Mucosa of descending colon (tissue), 3 donors: ENCODE measurements around the gene PTH1R. TPM values are rescaled to one million over a fixed set of nuclear protein-coding genes. Genes with fewer than 3 reads are reported as not detected.

Experiments
- ATAC-seq: fragments of 200-7000 bp; cut with Tn5 transposase; one replicate; pipeline ENCODE4 v1.9.1; 2020; ENCODE audit warnings: mild to moderate bottlenecking, moderate library complexity
- DNase-seq, 3 donors: peaks; one replicate each; pipeline ENCODE4 v3.0.0-alpha.2; 2020
- H3K36me3 ChIP-seq: fragments of 200-600 bp; one replicate; pipeline ENCODE4 v1.8.0; 2021; ENCODE audit warnings: low read depth, mild to moderate bottlenecking
- H3K4me1 ChIP-seq: fragments of 200-600 bp; one replicate; pipeline ENCODE4 v1.8.0; 2021; ENCODE audit warnings: low read depth, mild to moderate bottlenecking
- H3K4me3 ChIP-seq: fragments of 200-600 bp; one replicate; pipeline ENCODE4 v1.8.0; 2021; ENCODE audit warnings: mild to moderate bottlenecking
- H3K9me3 ChIP-seq: fragments of 200-600 bp; one replicate; pipeline ENCODE4 v1.8.0; 2021; ENCODE audit warnings: mild to moderate bottlenecking
- CTCF ChIP-seq: fragments of 200-600 bp; IDR thresholded peaks from one replicate; pipeline ENCODE4 v1.8.0; 2022; ENCODE audit warnings: antibody characterized with exemption, mild to moderate bottlenecking
- intact Hi-C, 2 donors: fragments of 100-400 bp; cut with DNase I in 1 of 2; cut with micrococcal nuclease in 1 of 2; formaldehyde crosslinking; loops; one replicate each; pipeline versions ENCODE4 v1.11.0 to v1.11.1; 2022; cut with DNase I, micrococcal nuclease
- total RNA-seq, 3 donors: library from RNA; stranded (reverse); fragmentation: NEBNext Ultra II Directional in 2 of 3; extraction: Animal tissue kit (Norgen Biotek cat#: 25700) in 2 of 3; gene quantifications; one replicate each; pipeline versions ENCODE4 v1.2.1 to v1.2.4, GENCODE V29; 2021 to 2023
- donor health status: DM: no; HTN: no; CAD: no; lungs with moderate emphysema.
- donor health status: DM: no; HTN: no; CAD: no.
- donor health status: DM: no; HTN: yes; CAD: no.

The PTH1R gene
- total RNA-seq, 3 donors from 2014 or later, result 0.87 to 4.6 (median 1.9) TPM

DNA sequence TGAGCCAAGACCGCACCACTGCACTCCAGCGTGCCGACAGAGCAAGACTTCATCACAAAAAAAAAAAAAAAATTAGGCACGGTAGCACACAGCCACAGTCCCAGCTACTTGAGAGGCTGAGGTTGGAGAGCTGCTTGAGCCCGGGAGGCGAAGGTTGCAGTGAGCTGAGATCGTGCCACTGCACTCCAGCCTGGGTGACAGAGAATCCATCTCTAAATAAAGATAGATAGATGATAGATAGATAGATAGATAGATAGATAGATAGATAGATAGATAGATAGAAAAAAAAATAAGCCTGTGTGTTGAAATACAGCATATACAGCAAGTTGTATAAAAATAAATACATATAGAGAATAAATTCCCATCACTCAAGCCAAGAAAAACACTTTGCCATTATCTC, 37.3 kb downstream of the PTH1R start:
- Histone ChIP-seq H3K9me3 (no peaks in the 10 kb centered on the region), H3K36me3 (no peaks in the 10 kb centered on the region), H3K4me3 (no peak overlapping the region), H3K4me1 (no peaks in the 10 kb centered on the region)
- intact Hi-C loops, result no loop called here
- no peak for TF ChIP-seq CTCF
- no peak for DNase-seq
- no peak for ATAC-seq

DNA sequence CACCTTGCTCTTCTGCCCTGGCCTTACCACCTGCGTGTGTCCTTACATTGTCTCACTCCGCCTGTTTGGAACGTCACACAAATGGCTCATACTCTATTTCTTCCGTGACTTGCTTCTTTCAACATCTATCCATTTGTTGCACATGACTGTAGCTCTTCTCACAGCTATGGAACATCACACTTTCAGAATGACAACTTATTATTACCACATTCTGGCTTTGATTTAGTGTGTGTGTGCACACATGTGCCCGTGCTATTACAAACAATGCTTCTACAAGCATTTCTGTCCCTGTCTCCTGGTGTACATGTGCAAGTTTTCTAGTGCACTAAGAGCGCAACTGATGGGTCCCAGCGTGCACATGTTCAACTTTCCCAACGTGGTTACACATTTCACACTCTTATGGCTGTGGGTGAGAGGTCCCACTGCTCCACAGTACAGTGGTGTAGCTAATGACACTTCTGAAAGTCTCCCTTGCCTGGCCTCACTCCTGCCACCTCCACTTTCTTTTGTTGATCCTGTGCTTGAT, 37.8 kb downstream of the PTH1R start:
- TF ChIP-seq CTCF, result no peak
- Histone ChIP-seq H3K4me3 (no peak overlapping the region), H3K36me3 (no peaks in the 10 kb centered on the region), H3K9me3 (no peaks in the 10 kb centered on the region), H3K4me1 (no peaks in the 10 kb centered on the region)
- intact Hi-C loops, result no loop called here
- peak in 1 of 3 donors; percentile 8 for DNase-seq
- ATAC-seq, result no peak

DNA sequence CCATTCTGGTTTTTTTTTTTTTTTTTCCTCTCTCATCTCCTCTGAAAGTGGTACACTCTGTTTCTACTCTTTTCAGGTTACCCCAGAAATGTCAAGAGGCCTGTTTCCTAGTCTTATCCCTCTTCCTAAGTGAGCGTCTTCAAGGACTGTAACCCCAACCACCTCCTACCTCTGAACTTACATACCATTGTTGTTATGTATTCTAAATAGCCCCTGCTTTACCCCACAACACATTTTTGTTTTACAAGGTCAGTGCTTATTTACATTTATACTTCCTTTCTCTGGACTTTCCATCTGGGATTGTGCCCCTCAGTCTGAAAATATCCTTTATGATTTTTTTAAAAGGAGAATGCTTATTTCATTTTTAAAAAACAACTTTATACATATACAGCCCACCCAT, 38.8 kb downstream of the PTH1R start:
- no peak overlapping the region for H3K4me3 ChIP-seq
- no peak for ATAC-seq
- no peak for DNase-seq
- no peaks in the 10 kb centered on the region for H3K4me1 ChIP-seq
- TF ChIP-seq CTCF, result no peak
- intact Hi-C loops, result no loop called here
- no peaks in the 10 kb centered on the region for H3K9me3 ChIP-seq
- H3K36me3 ChIP-seq, result no peaks in the 10 kb centered on the region

DNA sequence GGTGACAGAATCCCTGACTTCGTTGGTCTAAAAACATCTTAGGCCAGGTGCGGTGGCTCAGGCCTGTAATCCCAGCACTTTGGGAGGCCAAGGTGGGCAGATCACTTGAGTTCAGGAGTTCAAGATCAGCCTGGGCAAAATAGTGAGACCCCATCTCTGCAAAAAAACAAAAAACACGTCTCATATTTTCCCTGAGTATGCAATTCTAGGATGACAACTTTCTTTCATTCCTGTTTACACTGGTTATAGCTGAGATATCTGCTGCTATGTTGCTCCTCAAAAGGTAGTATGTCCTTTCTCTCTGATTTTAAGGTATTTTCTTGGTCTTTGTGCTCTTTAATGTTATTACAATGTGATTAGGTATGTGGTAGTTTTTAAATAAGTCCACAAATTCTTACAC, 39.3 kb downstream of the PTH1R start:
- TF ChIP-seq CTCF, result no peak
- ATAC-seq (no peak), DNase-seq (no peak)
- Histone ChIP-seq H3K9me3 (no peaks in the 10 kb centered on the region), H3K4me1 (no peaks in the 10 kb centered on the region), H3K36me3 (no peaks in the 10 kb centered on the region), H3K4me3 (no peak overlapping the region)
- intact Hi-C loops, result no loop called here

DNA sequence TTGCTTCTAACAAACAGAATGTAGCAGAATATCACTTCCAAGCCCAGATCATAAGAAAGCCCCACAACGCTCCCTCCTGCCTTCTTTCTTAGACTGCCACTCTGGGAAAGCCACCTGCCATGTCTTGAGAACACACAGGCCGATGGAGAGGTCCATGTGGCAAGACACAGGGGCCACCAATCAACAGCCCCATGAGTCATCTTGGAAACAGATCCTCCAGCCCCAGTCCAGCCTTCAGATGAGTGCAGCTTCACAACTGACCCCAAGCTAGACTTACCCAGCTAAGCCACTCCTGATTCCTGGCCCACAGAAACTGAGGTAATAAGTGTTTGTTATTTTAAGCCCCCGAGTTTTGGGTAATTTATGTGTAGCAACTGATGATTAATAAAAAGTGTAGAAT, 39.7 kb downstream of the PTH1R start:
- no peaks in the 10 kb centered on the region for H3K9me3 ChIP-seq
- no peak overlapping the region for H3K4me3 ChIP-seq
- ATAC-seq (no peak), DNase-seq (no peak)
- H3K36me3 ChIP-seq, result no peaks in the 10 kb centered on the region
- intact Hi-C loops, result no loop called here
- H3K4me1 ChIP-seq, result no peaks in the 10 kb centered on the region
- no peak for TF ChIP-seq CTCF

GRCh38 chr3:46918202-46918601, 40.7 kb downstream of the PTH1R start:
- no peak for DNase-seq
- no peak for ATAC-seq
- intact Hi-C loops, result no loop called here
- H3K9me3 ChIP-seq, result no peaks in the 10 kb centered on the region
- no peaks in the 10 kb centered on the region for H3K4me1 ChIP-seq
- TF ChIP-seq CTCF, result no peak
- no peaks in the 10 kb centered on the region for H3K36me3 ChIP-seq
- no peak overlapping the region for H3K4me3 ChIP-seq
